NT2/D1 (cell line): ENCODE results near the gene ROBO2.

Experiments
- SUZ12 ChIP-seq: IDR thresholded peaks from 2 replicates; pipeline ENCODE4 v1.6.1; 2011; ENCODE audit not compliant: insufficient read length, insufficient read depth; ENCODE audit errors: extremely low read depth
- YY1 ChIP-seq: IDR thresholded peaks from 2 replicates; pipeline ENCODE4 v1.6.1; 2011; ENCODE audit not compliant: insufficient read length, insufficient read depth
- ZNF274 ChIP-seq: IDR thresholded peaks from 2 replicates; pipeline ENCODE4 v1.6.1; 2011; ENCODE audit warnings: mild to moderate bottlenecking, low read depth, low read length

DNA sequence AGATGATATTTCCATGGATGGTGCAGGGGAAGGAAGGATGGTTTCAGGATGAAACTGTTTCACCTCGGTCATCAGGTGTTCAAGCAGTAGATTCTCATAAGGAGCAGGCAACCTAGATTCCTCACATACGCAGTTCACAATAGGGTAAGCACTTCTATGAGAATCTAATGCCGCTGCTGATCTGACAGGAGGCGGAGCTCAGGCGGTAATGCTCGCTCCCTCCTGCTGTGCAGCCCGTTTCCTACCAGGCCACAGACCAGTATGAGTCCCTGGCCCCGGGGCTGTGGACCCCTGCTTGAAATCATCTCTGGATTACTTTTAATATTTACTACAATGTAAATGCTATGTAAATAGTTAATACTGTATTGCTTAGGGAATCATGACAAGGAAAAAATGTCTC lies 241.8 kb downstream of the ROBO2 start:
- TF ChIP-seq ZNF274: no peak
- no peak for TF ChIP-seq YY1
- no peak for TF ChIP-seq SUZ12
